Measurements from ENCODE around the gene POC1A.

The POC1A gene

DNA sequence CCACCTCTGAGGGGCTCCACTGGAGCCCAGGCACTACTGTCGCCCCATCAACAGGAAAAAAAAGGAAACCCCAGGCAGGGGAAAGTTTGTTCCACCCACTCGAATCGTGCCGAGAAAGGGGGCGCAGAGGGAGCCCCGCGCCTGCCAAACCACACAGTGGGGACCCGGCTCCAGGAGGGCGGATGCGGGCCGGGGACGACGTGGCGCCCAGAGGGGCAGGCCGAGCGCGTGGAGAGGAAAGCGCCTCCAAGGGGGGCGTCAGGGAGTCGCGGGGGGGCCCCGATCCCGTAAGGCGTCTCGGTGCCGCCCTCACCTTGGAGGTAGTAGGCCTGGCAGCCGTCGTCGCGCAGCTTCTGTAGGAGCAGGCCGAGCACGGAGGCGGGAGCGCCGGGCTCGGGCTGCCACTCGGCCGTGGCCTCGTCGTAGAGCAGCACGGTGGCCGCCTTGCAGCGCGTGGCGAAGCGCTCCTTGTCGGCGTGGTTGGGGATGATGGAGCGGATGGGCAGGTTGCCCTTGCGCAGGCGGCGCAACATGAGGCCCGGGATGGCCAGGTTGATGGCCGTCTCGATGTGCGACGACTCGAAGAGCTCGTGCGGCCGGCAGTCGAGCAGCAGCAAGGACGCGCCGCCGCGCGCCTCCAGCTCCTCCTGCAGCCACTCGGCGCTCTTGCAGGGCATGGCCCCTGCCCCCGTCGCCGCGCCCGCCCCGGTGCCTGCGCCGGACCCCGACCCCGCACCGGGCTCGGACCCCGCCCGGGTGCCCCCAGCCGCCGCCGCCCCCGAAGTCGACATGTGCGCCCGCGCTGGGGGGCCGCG lies 98.5 kb downstream of the POC1A start:
- H3K4me1 ChIP-seq, result peaks cover 5 to 55% (median 44%) of the 10 kb centered on the region in 4 donors
- TF ChIP-seq, protein P1, sequence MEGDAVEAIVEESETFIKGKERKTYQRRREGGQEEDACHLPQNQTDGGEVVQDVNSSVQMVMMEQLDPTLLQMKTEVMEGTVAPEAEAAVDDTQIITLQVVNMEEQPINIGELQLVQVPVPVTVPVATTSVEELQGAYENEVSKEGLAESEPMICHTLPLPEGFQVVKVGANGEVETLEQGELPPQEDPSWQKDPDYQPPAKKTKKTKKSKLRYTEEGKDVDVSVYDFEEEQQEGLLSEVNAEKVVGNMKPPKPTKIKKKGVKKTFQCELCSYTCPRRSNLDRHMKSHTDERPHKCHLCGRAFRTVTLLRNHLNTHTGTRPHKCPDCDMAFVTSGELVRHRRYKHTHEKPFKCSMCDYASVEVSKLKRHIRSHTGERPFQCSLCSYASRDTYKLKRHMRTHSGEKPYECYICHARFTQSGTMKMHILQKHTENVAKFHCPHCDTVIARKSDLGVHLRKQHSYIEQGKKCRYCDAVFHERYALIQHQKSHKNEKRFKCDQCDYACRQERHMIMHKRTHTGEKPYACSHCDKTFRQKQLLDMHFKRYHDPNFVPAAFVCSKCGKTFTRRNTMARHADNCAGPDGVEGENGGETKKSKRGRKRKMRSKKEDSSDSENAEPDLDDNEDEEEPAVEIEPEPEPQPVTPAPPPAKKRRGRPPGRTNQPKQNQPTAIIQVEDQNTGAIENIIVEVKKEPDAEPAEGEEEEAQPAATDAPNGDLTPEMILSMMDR (IDR thresholded peaks at IDR 0.05), result peak; percentile 13 to 31
- intact Hi-C loops (cut with DNase I; ENCODE audit: low total_unique reads), result loop anchor here (2.0 to 5.0 kb wide), 4 partner anchors 37 to 113 kb away; partner anchors contain the start of genes PARP3 and RRP9

DNA sequence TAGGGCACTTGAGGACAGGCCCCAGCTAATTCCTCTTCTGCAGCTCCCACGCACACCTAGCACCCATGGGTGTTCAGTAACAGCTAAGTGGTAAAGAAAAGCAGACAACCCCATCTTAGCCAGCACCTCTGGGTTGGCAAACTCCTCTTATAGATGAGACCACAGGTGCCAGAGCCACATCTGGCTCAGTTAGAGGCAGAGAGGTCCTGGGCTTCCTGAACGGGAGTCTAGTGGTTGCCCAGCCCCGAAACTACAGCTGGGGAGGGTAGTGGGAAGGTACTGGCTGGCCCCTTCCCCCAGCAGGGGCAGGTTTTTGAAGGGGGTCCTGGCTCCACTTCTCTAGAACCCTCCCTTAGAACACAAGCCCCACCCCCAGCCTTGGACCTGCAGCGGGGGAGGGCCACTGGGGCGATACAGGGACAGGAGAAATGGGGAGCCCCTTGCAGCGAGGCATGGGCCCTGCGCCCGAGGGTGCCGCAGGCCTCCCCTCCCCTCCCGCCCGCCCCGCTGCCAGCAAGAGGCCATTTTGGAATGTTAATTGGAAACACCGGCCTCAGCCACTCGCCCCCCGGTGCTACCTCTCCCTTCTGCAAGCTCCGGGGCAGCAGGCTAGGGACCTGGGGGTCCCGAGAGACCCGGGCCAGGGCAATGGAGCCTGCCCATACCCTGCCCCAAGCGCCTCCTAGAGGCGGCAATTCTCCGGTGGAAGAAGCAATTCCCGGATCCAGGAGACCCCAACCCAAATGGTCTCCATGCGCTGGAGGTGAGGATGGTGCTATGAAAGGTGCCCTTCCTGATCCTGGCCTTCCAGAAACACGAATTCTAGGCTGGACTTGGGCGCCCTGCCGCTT lies 99.3 kb downstream of the POC1A start:
- Histone ChIP-seq H3K27me3 (no peaks in the 10 kb centered on the region), H3K9me3 (no peaks in the 10 kb centered on the region), H3K36me3 (peaks cover 26 to 41% (median 26%) of the 10 kb centered on the region in 3 donors), H3K4me1 (peaks cover 5 to 62% (median 50%) of the 10 kb centered on the region in 4 donors), H3K27ac (peak overlapping the region; percentile 81 to 95), H3K4me3 (peak overlapping the region; percentile 72 to 81)
- intact Hi-C loops (cut with DNase I; ENCODE audit: low total_unique reads), result loop anchor here (2.0 to 5.0 kb wide), 5 partner anchors 36 to 113 kb away; partner anchors contain the start of genes PARP3 and RRP9
- no peak for DNase-seq
- TF ChIP-seq, protein P1 (IDR thresholded peaks at IDR 0.05), result peak in 1 of 2 experiments; percentile 16

More for the DNA sequence above, 98.5 kb downstream of the POC1A start:
- Histone ChIP-seq H3K9me3 (no peaks in the 10 kb centered on the region), H3K27ac (peak overlapping the region; percentile 81 to 95), H3K36me3 (peaks cover 18 to 33% (median 18%) of the 10 kb centered on the region in 3 donors), H3K27me3 (no peaks in the 10 kb centered on the region), H3K4me3 (peak overlapping the region; percentile 72 to 81)
- no peak for DNase-seq

DNA sequence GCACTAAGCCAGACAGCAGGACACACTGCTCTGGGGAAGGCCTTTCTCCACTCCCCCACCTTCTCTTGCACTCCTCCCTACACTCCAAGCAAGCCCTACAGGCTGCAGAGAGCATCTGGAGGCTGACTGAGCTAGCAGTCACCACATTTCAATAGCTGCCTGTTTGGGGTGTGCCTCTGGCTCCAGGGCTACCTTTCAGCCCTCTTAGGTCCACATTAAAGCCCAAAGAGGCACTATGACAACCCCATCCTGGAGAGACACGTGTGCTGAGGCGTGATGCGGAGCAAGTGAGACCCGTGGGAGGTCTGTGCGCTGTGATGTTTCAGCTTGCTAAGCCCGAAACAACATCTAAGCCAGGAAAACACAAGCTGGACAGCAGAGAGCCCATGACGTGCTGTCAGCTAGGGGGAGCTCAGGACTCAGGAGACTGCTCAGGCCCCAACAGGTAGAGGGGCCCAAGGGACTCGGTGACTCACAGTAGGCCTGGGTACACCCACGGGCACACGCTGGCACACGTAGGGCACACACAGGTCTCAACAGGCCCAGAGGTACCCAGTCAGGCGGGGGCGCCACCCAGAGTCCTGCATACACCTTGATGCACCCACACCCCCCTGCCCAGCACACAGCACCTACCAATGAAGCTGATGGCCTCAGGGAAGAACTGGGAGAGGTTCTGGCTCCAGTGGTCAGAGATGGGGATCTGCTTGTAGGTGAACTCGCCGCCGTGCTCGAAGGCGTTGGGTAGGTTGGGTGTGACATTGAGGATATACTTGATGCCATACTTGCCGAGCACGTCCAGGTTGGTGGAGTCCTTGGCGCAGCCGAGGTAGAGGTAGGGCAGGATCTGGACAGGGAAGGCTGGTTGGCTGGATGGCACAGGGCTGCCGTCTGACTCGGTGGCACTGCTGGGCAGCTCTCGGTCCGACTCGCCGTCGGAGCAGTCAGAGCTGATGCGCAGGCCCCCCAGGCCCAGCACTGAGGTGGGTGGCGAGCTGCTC lies 100.6 kb downstream of the POC1A start:
- H3K27me3 ChIP-seq, result no peaks in the 10 kb centered on the region
- peak overlapping the region; percentile 72 to 81 for H3K4me3 ChIP-seq
- DNase-seq, result peak; percentile 45 to 78
- peaks cover 36 to 54% (median 38%) of the 10 kb centered on the region in 3 donors for H3K36me3 ChIP-seq
- TF ChIP-seq, protein P1 (IDR thresholded peaks at IDR 0.05), result peak in 1 of 2 experiments; percentile 27
- H3K9me3 ChIP-seq, result no peaks in the 10 kb centered on the region
- intact Hi-C loops (cut with DNase I; ENCODE audit: low total_unique reads), result loop anchor here (2.0 to 5.0 kb wide), 2 partner anchors 35 to 51 kb away; no protein-coding TSS in a partner anchor
- peak overlapping the region; percentile 81 to 95 for H3K27ac ChIP-seq
- H3K4me1 ChIP-seq, result peaks cover 5 to 72% (median 60%) of the 10 kb centered on the region in 4 donors

DNA sequence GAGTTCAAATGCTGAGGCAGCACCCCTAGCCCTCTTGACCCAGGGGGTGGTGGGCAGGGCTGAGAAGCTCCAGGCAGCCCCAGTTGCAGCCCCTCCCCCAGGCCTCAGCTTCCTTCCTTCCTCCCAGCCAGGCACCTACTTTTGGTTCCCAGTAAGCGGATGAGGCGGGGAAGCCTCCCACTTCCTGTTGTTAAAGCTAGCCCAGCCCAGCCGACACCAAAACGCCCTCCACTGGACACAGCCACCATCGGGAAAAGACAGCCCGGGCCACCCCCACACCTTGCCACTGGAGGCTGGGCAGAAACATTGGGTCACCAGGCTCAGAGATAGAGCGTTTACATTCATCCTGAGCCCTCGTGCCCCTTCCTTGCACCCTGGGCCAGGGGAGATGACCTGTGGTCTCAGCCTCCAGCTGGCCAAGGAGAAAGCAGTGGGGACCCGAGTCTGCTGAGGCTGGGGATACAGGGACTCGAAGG lies 101.4 kb downstream of the POC1A start:
- peaks cover 36 to 55% (median 45%) of the 10 kb centered on the region in 3 donors for H3K36me3 ChIP-seq
- peak; percentile 94 for DNase-seq
- H3K27me3 ChIP-seq, result no peaks in the 10 kb centered on the region
- H3K9me3 ChIP-seq, result no peaks in the 10 kb centered on the region
- H3K27ac ChIP-seq, result peak overlapping the region; percentile 81 to 95
- intact Hi-C loops (cut with DNase I; ENCODE audit: low total_unique reads), result loop anchor here (5.0 kb wide), 1 partner anchor 51 kb away; no protein-coding TSS in a partner anchor
- TF ChIP-seq, protein P1 (IDR thresholded peaks at IDR 0.05), result peak; percentile 57 to 71
- H3K4me3 ChIP-seq, result peak overlapping the region; percentile 72 to 81
- peaks cover 5 to 75% (median 66%) of the 10 kb centered on the region in 4 donors for H3K4me1 ChIP-seq

Measured in tibial artery (tissue), 4 donors.